ENCODE results near the gene COL4A1.

COL4A1 gene

GRCh38 chr13:110308656-110309359, 1.9 kb upstream of the COL4A1 start:
- peak; percentile 43 for DNase-seq (ENCODE audit: low spot score)

GRCh38 chr13:110307767-110308655, 1.1 kb upstream of the COL4A1 start:
- DNase-seq (ENCODE audit: low spot score), result no peak

- DNase-seq (ENCODE audit: low spot score), result peak; percentile 43
Observed at GRCh38 chr13:110306340-110306959, 507 bp downstream of the COL4A1 start.

- DNase-seq (ENCODE audit: low spot score), result no peak
Observed at GRCh38 chr13:110305949-110306339, 1.0 kb downstream of the COL4A1 start.

- DNase-seq (ENCODE audit: low spot score), result no peak
Observed at GRCh38 chr13:110305544-110305943, 1.4 kb downstream of the COL4A1 start.

GRCh38 chr13:110305001-110305400, 2.0 kb downstream of the COL4A1 start:
- no peak for DNase-seq (ENCODE audit: low spot score)

- DNase-seq (ENCODE audit: low spot score), result no peak
Observed at GRCh38 chr13:110304256-110304655, 2.7 kb downstream of the COL4A1 start.

GRCh38 chr13:110303644-110304043, 3.3 kb downstream of the COL4A1 start:
- DNase-seq (ENCODE audit: low spot score), result no peak

GRCh38 chr13:110302997-110303396, 4.0 kb downstream of the COL4A1 start:
- no peak for DNase-seq (ENCODE audit: low spot score)

GRCh38 chr13:110301606-110302553, 5.1 kb downstream of the COL4A1 start:
- DNase-seq (ENCODE audit: low spot score), result no peak

- no peak for DNase-seq (ENCODE audit: low spot score)
Observed at GRCh38 chr13:110301083-110301482, 5.9 kb downstream of the COL4A1 start.

GRCh38 chr13:110300090-110300815, 6.7 kb downstream of the COL4A1 start:
- no peak for DNase-seq (ENCODE audit: low spot score)

GRCh38 chr13:110299283-110299840, 7.6 kb downstream of the COL4A1 start:
- DNase-seq (ENCODE audit: low spot score), result no peak

- DNase-seq (ENCODE audit: low spot score), result no peak
Observed at GRCh38 chr13:110298505-110299282, 8.3 kb downstream of the COL4A1 start.

GRCh38 chr13:110297766-110298504, 9.0 kb downstream of the COL4A1 start:
- DNase-seq (ENCODE audit: low spot score), result no peak

GRCh38 chr13:110297011-110297410, 9.9 kb downstream of the COL4A1 start:
- no peak for DNase-seq (ENCODE audit: low spot score)

- no peak for DNase-seq (ENCODE audit: low spot score)
Observed at GRCh38 chr13:110294622-110295021, 12.3 kb downstream of the COL4A1 start.

- no peak for DNase-seq (ENCODE audit: low spot score)
Observed at GRCh38 chr13:110294146-110294545, 12.8 kb downstream of the COL4A1 start.

- no peak for DNase-seq (ENCODE audit: low spot score)
Observed at GRCh38 chr13:110293649-110294048, 13.3 kb downstream of the COL4A1 start.
